Measurements from ENCODE around the gene CABLES2.
A peak's percentile ranks its signal among the peaks of the same experiment; 100 is the strongest.
"Not testable (repeated sequence)": the region's sequence is repeated elsewhere in the genome, so short reads cannot be mapped to it uniquely, and the experiment has no call there.

Gene CABLES2

GRCh38 chr20:62387933-62388635 lies 19.0 kb downstream of the CABLES2 start:
- no peak for DNase-seq

- no peak for DNase-seq
Observed at GRCh38 chr20:62387219-62387913, 19.7 kb downstream of the CABLES2 start.

GRCh38 chr20:62386383-62387218 lies 20.5 kb downstream of the CABLES2 start, which contains the start of gene RPS21:
TSS of gene RPS21 (plus strand) at chr20:62387103. CDS start at chr20:62387339, 236 bp downstream.
- peak; percentile 87 for DNase-seq

GRCh38 chr20:62382306-62383198 lies 24.5 kb downstream of the CABLES2 start:
- peak; percentile 48 for DNase-seq

GRCh38 chr20:62381842-62382241 lies 25.2 kb downstream of the CABLES2 start:
- no peak for DNase-seq

- peak; percentile 72 for DNase-seq
Observed at GRCh38 chr20:62381202-62381797, 25.8 kb downstream of the CABLES2 start.

- DNase-seq = no peak
Observed at GRCh38 chr20:62378215-62378614, 28.9 kb downstream of the CABLES2 start.

GRCh38 chr20:62377615-62378178 lies 29.4 kb downstream of the CABLES2 start:
- no peak for DNase-seq

GRCh38 chr20:62377064-62377461 lies 30.0 kb downstream of the CABLES2 start:
- no peak for DNase-seq

GRCh38 chr20:62376112-62377063 lies 30.7 kb downstream of the CABLES2 start:
- DNase-seq = peak; percentile 99

- no peak for DNase-seq
Observed at GRCh38 chr20:62374331-62375152, 32.5 kb downstream of the CABLES2 start.

- not testable (repeated sequence) for DNase-seq
Observed at GRCh38 chr20:62373631-62374179, 33.4 kb downstream of the CABLES2 start.

- no peak for DNase-seq
Observed at GRCh38 chr20:62372042-62372993, 34.8 kb downstream of the CABLES2 start.

GRCh38 chr20:62371588-62372041 lies 35.5 kb downstream of the CABLES2 start:
- no peak for DNase-seq

- DNase-seq = no peak
Observed at GRCh38 chr20:62370807-62371587, 36.1 kb downstream of the CABLES2 start.

- peak; percentile 93 for DNase-seq
Observed at GRCh38 chr20:62370115-62370806, 36.8 kb downstream of the CABLES2 start.

GRCh38 chr20:62369815-62370114 lies 37.3 kb downstream of the CABLES2 start:
- no peak for DNase-seq

Data from NCI-H226 (cell line).